Measurements from ENCODE around the gene SORL1.

SORL1 gene

DNA sequence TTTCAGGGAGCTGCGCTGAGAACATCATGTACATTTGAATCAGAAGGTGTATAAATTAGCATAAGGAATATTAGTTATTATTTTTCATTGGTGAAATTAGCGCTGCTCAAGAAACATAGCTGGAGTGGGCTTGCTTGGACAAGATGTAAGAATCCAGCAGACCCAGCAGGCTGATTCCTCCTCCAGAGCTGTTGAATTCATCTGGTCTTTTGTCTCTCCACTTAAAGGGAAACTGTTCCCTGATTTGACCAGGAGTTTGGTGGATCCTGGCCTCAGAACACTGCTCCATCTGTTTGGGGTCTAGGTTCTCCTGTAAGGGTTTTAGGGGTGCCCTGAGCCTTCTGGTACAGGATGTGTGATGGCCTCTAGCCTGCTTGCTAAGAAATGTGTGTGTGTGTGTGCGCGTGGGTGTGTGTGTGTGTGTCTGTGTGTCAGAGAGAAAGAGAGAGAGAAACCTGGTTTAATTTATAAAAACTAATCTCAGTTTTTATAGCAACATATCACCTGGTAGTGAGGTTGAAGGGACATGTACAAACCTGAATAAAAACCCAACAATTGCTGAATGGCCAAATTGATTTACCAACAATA, 8.3 kb upstream of the SORL1 start:
- WGBS, 2 experiments (ENCODE audit: insufficient coverage in 2 of 2), result 79 to 100% methylated on average over 1 to 2 of the region's 4 CpGs
- H3K9me3 ChIP-seq (ENCODE audit: control insufficient read depth, low read length), result no peaks in the 10 kb centered on the region

GRCh38 chr11:121444526-121444925, 7.6 kb upstream of the SORL1 start:
- no peaks in the 10 kb centered on the region for H3K36me3 ChIP-seq (ENCODE audit: control insufficient read depth, insufficient read depth, low read length)
- H3K9me3 ChIP-seq (ENCODE audit: control insufficient read depth, low read length), result no peaks in the 10 kb centered on the region
- peaks cover 11% of the 10 kb centered on the region for H3K4me1 ChIP-seq (ENCODE audit: control insufficient read depth, insufficient read depth, low read length, poor library complexity, severe bottlenecking)
- H3K4me3 ChIP-seq (ENCODE audit: extremely low read depth, insufficient read depth, low read length, poor library complexity, severe bottlenecking), result no peak overlapping the region
- no peak overlapping the region for H3K27ac ChIP-seq (ENCODE audit: low read depth, low read length, severe bottlenecking)
- 75 to 90% methylated on average over 2 of the region's 3 CpGs for WGBS, 2 experiments (ENCODE audit: insufficient coverage in 2 of 2)

More for the DNA sequence above, 8.3 kb upstream of the SORL1 start:
- no peak overlapping the region for H3K4me3 ChIP-seq (ENCODE audit: extremely low read depth, insufficient read depth, low read length, poor library complexity, severe bottlenecking)
- no peaks in the 10 kb centered on the region for H3K36me3 ChIP-seq (ENCODE audit: control insufficient read depth, insufficient read depth, low read length)
- H3K4me1 ChIP-seq (ENCODE audit: control insufficient read depth, insufficient read depth, low read length, poor library complexity, severe bottlenecking), result peaks cover 9% of the 10 kb centered on the region
- no peak overlapping the region for H3K27ac ChIP-seq (ENCODE audit: low read depth, low read length, severe bottlenecking)

DNA sequence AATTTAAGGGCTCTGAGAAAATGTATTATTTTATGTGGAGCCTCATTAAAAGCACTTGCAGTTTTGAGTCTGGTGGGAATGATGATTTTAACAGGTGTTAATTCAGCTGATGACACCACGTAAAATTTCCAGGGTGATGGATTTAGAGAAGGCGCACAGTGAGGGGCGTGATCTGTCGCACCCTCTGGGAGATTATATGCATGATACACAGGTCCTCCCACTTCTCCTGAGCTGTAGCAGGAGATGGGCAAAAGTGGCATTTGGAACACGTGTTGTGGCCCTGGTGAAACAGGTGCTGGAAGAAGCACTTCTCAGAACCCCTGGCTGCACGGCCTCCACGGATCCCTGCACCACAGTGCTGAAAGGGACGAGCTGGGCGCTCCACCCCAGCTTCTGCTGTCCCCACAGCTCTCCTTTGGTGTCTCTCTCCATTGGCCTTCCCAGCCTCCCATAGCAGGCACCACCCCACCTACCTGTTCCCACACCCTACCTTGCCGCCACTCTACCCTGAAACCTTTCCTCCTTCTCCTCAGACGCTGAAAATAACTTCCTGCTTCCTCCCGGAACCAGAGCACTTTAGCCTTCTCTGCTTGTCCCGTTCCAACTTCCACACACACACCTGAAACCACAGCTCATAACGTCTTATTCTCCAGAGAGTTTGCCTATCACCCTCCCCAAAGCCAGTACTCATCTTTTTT, 6.9 kb upstream of the SORL1 start:
- no peaks in the 10 kb centered on the region for H3K36me3 ChIP-seq (ENCODE audit: control insufficient read depth, insufficient read depth, low read length)
- peaks cover 11% of the 10 kb centered on the region for H3K4me1 ChIP-seq (ENCODE audit: control insufficient read depth, insufficient read depth, low read length, poor library complexity, severe bottlenecking)
- H3K27ac ChIP-seq (ENCODE audit: low read depth, low read length, severe bottlenecking), result no peak overlapping the region
- 89 to 91% methylated on average over 11 of the region's 14 CpGs for WGBS, 2 experiments (ENCODE audit: insufficient coverage in 2 of 2)
- no peak overlapping the region for H3K4me3 ChIP-seq (ENCODE audit: extremely low read depth, insufficient read depth, low read length, poor library complexity, severe bottlenecking)
- no peaks in the 10 kb centered on the region for H3K9me3 ChIP-seq (ENCODE audit: control insufficient read depth, low read length)

GRCh38 chr11:121446752-121447156, 5.4 kb upstream of the SORL1 start:
- Histone ChIP-seq H3K4me3 (ENCODE audit: extremely low read depth, insufficient read depth, low read length, poor library complexity, severe bottlenecking) (no peak overlapping the region), H3K27ac (ENCODE audit: low read depth, low read length, severe bottlenecking) (no peak overlapping the region), H3K36me3 (ENCODE audit: control insufficient read depth, insufficient read depth, low read length) (no peaks in the 10 kb centered on the region), H3K4me1 (ENCODE audit: control insufficient read depth, insufficient read depth, low read length, poor library complexity, severe bottlenecking) (peaks cover 17% of the 10 kb centered on the region), H3K9me3 (ENCODE audit: control insufficient read depth, low read length) (no peaks in the 10 kb centered on the region)
- 48 to 56% methylated on average over 1 to 3 of the region's 4 CpGs for WGBS, 2 experiments (ENCODE audit: insufficient coverage in 2 of 2)

GRCh38 chr11:121448011-121448410, 4.1 kb upstream of the SORL1 start:
- no peaks in the 10 kb centered on the region for H3K36me3 ChIP-seq (ENCODE audit: control insufficient read depth, insufficient read depth, low read length)
- peaks cover 17% of the 10 kb centered on the region for H3K4me1 ChIP-seq (ENCODE audit: control insufficient read depth, insufficient read depth, low read length, poor library complexity, severe bottlenecking)
- no peak overlapping the region for H3K27ac ChIP-seq (ENCODE audit: low read depth, low read length, severe bottlenecking)
- no peaks in the 10 kb centered on the region for H3K9me3 ChIP-seq (ENCODE audit: control insufficient read depth, low read length)
- 83 to 90% methylated on average over 1 to 2 of the region's 4 CpGs for WGBS, 2 experiments (ENCODE audit: insufficient coverage in 2 of 2)
- no peak overlapping the region for H3K4me3 ChIP-seq (ENCODE audit: extremely low read depth, insufficient read depth, low read length, poor library complexity, severe bottlenecking)

DNA sequence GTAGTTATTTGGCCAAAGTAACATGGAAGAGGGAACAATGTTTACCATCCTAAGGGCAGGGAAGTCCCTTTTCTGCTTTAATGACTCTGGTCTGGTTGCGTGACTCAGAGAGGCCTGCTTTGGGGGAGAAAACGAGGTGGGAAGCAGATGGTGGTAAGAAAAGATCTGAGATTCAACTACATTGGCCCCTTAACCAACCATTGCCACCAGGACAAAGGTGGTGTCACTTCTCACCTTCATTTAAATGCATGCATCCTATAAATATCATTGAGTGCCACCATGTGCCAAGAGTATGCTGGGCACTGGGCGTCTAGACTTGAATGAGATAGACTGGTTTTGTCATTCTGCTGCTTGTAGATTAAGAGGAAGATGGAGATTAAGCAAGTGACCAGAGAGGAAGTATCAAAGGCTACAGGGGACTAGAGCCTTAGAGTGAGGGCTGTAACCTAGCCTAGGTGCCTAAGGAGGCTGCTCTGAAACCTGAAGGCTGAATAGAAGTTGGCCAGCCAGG, 3.6 kb upstream of the SORL1 start:
- peaks cover 17% of the 10 kb centered on the region for H3K4me1 ChIP-seq (ENCODE audit: control insufficient read depth, insufficient read depth, low read length, poor library complexity, severe bottlenecking)
- WGBS, 2 experiments (ENCODE audit: insufficient coverage in 2 of 2), result 88 to 100% methylated on average over 1 of the region's 3 CpGs
- no peaks in the 10 kb centered on the region for H3K36me3 ChIP-seq (ENCODE audit: control insufficient read depth, insufficient read depth, low read length)
- H3K9me3 ChIP-seq (ENCODE audit: control insufficient read depth, low read length), result no peaks in the 10 kb centered on the region
- H3K27ac ChIP-seq (ENCODE audit: low read depth, low read length, severe bottlenecking), result no peak overlapping the region
- no peak overlapping the region for H3K4me3 ChIP-seq (ENCODE audit: extremely low read depth, insufficient read depth, low read length, poor library complexity, severe bottlenecking)

DNA sequence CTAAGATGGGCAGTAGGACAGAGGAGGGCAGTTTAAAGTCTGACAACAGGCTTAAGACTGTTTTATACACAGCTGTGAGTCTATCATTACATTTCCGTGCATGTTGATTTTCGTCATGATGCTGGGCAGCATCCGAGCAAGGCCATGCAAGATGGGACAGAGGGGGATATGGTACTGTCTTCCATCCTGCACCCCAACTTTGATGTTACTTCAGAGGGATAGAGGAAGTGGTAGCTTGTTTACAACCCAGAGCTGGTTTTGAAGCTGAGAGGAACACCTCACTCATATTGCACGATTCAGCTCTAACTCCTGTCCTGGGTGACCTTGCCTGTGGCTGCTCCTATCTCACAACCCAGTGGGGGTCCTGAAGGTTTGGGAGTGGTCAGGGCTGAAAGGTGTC, 3.0 kb upstream of the SORL1 start:
- WGBS, 2 experiments (ENCODE audit: insufficient coverage in 2 of 2), result 100% methylated on average over 2 to 3 of the region's 4 CpGs

GRCh38 chr11:121449626-121450025, 2.5 kb upstream of the SORL1 start:
- H3K36me3 ChIP-seq (ENCODE audit: control insufficient read depth, insufficient read depth, low read length), result no peaks in the 10 kb centered on the region
- H3K4me3 ChIP-seq (ENCODE audit: extremely low read depth, insufficient read depth, low read length, poor library complexity, severe bottlenecking), result no peak overlapping the region
- peaks cover 17% of the 10 kb centered on the region for H3K4me1 ChIP-seq (ENCODE audit: control insufficient read depth, insufficient read depth, low read length, poor library complexity, severe bottlenecking)
- no peak overlapping the region for H3K27ac ChIP-seq (ENCODE audit: low read depth, low read length, severe bottlenecking)
- no peaks in the 10 kb centered on the region for H3K9me3 ChIP-seq (ENCODE audit: control insufficient read depth, low read length)
- WGBS, 2 experiments (ENCODE audit: insufficient coverage in 2 of 2), result 100% methylated on average over 2 of the region's 2 CpGs; no CpG with 5 or more reads in 1 of the 2 experiments

More for the DNA sequence above, 3.0 kb upstream of the SORL1 start:
- Histone ChIP-seq H3K36me3 (ENCODE audit: control insufficient read depth, insufficient read depth, low read length) (no peaks in the 10 kb centered on the region), H3K27ac (ENCODE audit: low read depth, low read length, severe bottlenecking) (no peak overlapping the region), H3K4me3 (ENCODE audit: extremely low read depth, insufficient read depth, low read length, poor library complexity, severe bottlenecking) (no peak overlapping the region), H3K4me1 (ENCODE audit: control insufficient read depth, insufficient read depth, low read length, poor library complexity, severe bottlenecking) (peaks cover 17% of the 10 kb centered on the region), H3K9me3 (ENCODE audit: control insufficient read depth, low read length) (no peaks in the 10 kb centered on the region)

GRCh38 chr11:121450401-121450800, 1.7 kb upstream of the SORL1 start:
- Histone ChIP-seq H3K27ac (ENCODE audit: low read depth, low read length, severe bottlenecking) (no peak overlapping the region), H3K36me3 (ENCODE audit: control insufficient read depth, insufficient read depth, low read length) (no peaks in the 10 kb centered on the region), H3K9me3 (ENCODE audit: control insufficient read depth, low read length) (no peaks in the 10 kb centered on the region), H3K4me3 (ENCODE audit: extremely low read depth, insufficient read depth, low read length, poor library complexity, severe bottlenecking) (no peak overlapping the region), H3K4me1 (ENCODE audit: control insufficient read depth, insufficient read depth, low read length, poor library complexity, severe bottlenecking) (peaks cover 22% of the 10 kb centered on the region)
- no CpG with 5 or more reads among the region's 1 CpG for WGBS, 2 experiments (ENCODE audit: insufficient coverage in 2 of 2)

DNA sequence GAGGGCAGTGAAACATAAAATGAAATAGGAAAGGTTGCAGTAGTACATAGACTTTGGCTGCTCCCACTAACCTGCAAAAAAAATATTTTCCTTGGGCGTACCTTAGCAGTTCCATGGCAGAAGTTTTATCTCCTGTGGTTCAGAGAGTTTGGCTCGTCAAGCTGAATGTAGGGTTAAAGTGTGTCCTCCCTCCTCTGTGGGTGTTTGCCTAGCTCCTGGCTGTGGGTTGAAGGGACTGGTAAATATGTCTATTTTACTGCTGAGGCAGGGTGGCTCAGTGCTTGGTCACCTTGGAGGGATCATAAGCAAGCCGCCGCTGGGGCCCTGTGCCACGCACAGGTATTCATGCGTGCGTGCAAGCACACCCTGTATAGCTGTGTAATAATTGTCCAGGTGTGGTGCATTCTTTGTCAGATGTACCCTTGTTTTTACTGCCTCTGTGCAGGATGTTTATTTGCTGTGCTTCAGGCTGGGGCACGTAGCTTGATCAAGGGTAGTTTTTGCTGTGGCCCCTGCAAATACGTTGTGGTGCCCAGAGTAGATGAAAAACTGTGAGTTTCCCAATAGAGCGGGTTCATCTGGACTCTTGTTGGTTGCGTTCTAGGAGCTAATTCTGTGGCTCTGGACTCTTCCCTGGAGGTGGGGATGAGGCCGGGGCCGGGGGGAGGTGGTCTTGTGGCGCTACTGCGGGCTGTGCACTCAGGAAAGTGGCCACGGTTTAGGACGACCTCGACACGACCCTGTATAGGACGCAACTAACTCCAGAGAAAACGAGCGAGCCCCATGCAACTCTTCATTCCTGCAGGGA, 732 bp upstream of the SORL1 start:
- H3K4me1 ChIP-seq (ENCODE audit: control insufficient read depth, insufficient read depth, low read length, poor library complexity, severe bottlenecking), result peaks cover 22% of the 10 kb centered on the region
- no peaks in the 10 kb centered on the region for H3K9me3 ChIP-seq (ENCODE audit: control insufficient read depth, low read length)
- H3K36me3 ChIP-seq (ENCODE audit: control insufficient read depth, insufficient read depth, low read length), result no peaks in the 10 kb centered on the region
- H3K27ac ChIP-seq (ENCODE audit: low read depth, low read length, severe bottlenecking), result no peak overlapping the region
- 34 to 73% methylated on average over 11 to 19 of the region's 22 CpGs for WGBS, 2 experiments (ENCODE audit: insufficient coverage in 2 of 2)
- H3K4me3 ChIP-seq (ENCODE audit: extremely low read depth, insufficient read depth, low read length, poor library complexity, severe bottlenecking), result peak overlapping the region; percentile 78

Measured in mesodermal cell (in vitro differentiated cells).